ENCODE data around the gene PDIA6.

PDIA6 gene

DNA sequence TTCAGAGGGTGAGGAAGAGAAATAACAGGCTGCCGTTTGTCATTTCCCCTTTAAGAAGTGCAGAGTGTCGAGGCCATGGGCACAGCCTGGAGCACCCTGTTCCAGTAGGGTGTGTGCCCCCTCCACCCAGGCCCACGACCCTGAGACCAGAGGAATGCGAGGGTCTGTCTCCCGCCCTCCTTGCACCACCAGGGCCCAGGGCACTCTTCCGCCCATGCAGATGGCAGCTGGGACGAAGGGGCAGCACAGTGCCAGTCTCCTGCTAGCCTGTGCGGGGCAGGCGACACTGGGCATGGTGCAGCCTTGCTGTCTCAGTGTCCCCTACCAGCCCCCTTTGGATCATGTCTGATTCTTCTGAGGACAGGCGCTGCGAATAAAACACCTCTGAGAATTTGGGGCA, 15.8 kb upstream of the PDIA6 start:
- DNase-seq (ENCODE audit: low read depth in 2 of 2) = no peak
- no peak for TF ChIP-seq CTCF (IDR thresholded peaks at IDR 0.05; ENCODE audit: low read depth, low read length)
- H3K4me3 ChIP-seq (replicated peaks in 1 of 2; ENCODE audit: low read depth in 2 of 2, low read length in 2 of 2) = no peak overlapping the region

GRCh38 chr2:10826625-10827024, 14.0 kb upstream of the PDIA6 start:
- no peak overlapping the region for H3K4me3 ChIP-seq (replicated peaks in 1 of 2; ENCODE audit: low read depth in 2 of 2, low read length in 2 of 2)
- DNase-seq (ENCODE audit: low read depth in 2 of 2) = no peak
- TF ChIP-seq CTCF (IDR thresholded peaks at IDR 0.05; ENCODE audit: low read depth, low read length) = no peak

- TF ChIP-seq CTCF (IDR thresholded peaks at IDR 0.05; ENCODE audit: low read depth, low read length) = no peak
- H3K4me3 ChIP-seq (replicated peaks in 1 of 2; ENCODE audit: low read depth in 2 of 2, low read length in 2 of 2) = no peak overlapping the region
- no peak for DNase-seq (ENCODE audit: low read depth in 2 of 2)
Measured at GRCh38 chr2:10826026-10826425, 13.4 kb upstream of the PDIA6 start.

DNA sequence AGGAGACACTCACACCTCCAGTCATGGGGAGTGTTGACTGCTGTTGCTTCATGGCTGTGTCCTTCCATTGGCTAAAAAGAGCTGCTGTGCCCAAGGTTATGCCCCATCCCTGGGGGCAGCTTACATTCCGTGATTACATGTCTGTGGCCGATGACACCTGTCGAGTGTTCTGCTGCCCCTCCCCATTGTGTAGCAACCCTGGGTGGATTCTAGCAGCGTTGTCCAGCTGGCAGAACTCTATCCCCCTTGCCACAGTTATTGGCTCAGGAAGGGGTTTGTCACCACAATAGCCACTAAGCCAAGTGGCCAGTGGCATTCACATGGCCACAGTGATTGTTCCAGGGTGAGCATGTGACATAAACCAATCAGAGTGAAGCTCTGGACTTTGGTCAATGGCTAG, 11.6 kb upstream of the PDIA6 start:
- H3K4me3 ChIP-seq (replicated peaks in 1 of 2; ENCODE audit: low read depth in 2 of 2, low read length in 2 of 2) = no peak overlapping the region
- no peak for TF ChIP-seq CTCF (IDR thresholded peaks at IDR 0.05; ENCODE audit: low read depth, low read length)
- DNase-seq (ENCODE audit: low read depth in 2 of 2) = no peak

DNA sequence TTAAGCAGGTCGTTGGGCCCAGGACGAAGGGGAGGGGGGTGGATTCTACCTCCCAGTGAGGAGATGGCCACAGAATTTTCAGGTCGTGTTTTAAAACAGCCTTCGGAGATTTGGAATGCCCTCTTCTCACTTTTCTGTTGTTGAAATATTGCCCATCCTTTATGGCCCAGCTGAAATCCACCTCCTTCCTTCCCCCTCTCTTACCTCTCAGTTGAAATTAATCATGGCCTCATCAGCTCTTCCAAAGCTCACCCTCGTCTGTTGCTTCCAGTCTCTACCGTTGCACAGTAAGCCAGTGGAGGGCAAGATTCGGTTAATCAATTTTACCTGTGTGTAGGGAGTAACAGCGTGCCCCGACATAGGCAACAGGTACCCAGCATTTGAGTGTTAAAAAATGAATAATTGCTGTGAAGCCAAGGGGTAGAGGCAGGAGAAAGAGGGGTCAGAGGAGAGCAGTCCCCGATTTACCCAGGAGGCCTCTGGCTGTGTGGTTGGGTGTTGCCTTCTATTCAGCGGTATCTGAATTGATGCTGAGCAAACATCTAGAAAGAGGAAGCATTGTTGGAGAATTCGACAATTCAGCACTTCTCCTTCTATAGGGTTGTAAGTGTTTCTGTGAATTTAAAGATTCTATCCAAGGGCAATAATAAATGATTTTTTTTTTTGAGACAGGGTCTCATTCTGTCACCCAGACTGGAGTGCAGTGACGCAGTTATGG, 8.6 kb upstream of the PDIA6 start:
- DNase-seq (ENCODE audit: low read depth in 2 of 2) = no peak
- no peak overlapping the region for H3K4me3 ChIP-seq (replicated peaks in 1 of 2; ENCODE audit: low read depth in 2 of 2, low read length in 2 of 2)
- TF ChIP-seq CTCF (IDR thresholded peaks at IDR 0.05; ENCODE audit: low read depth, low read length) = no peak

- no peak for TF ChIP-seq CTCF (IDR thresholded peaks at IDR 0.05; ENCODE audit: low read depth, low read length)
- no peak for DNase-seq (ENCODE audit: low read depth in 2 of 2)
- H3K4me3 ChIP-seq (replicated peaks in 1 of 2; ENCODE audit: low read depth in 2 of 2, low read length in 2 of 2) = no peak overlapping the region
Measured at GRCh38 chr2:10820562-10820961, 8.0 kb upstream of the PDIA6 start.

All from cardiac fibroblast (primary cell).